HepG2 (cell line): Measurements from ENCODE around the gene CADM2.

Experiments
- BRF2 ChIP-seq: sonication (generic); formaldehyde crosslinking; IDR thresholded peaks from 2 replicates; pipeline ENCODE4 v1.8.1; 2022; ENCODE audit warnings: mild to moderate bottlenecking, missing genetic modification reagents
- CTCF ChIP-seq: sonication (generic); formaldehyde crosslinking; IDR thresholded peaks from 2 replicates; pipeline ENCODE4 v1.5.0; 2020; ENCODE audit warnings: mild to moderate bottlenecking, missing genetic modification reagents, moderate library complexity
- MAZ ChIP-seq, 2 experiments: sonication (generic) in 1 of 2; formaldehyde crosslinking in 1 of 2; IDR thresholded peaks; 2 replicates each; pipeline versions ENCODE4 v1.5.0 to v1.6.1; 2012 to 2020; ENCODE audit warnings: low read depth in 2 of 2, mild to moderate bottlenecking in 2 of 2, borderline replicate concordance in 1 of 2, improper control_type of control experiment in 1 of 2, low read length in 1 of 2, missing genetic modification reagents in 1 of 2, moderate library complexity in 1 of 2
- PPARG ChIP-seq: conservative IDR thresholded peaks from 2 replicates; pipeline ENCODE4 v1.6.1; 2016; ENCODE audit warnings: missing biosample characterization, missing genetic modification reagents
- USF2 ChIP-seq, 2 experiments: sonication (generic) in 1 of 2; formaldehyde crosslinking in 1 of 2; IDR thresholded peaks; 2 replicates each; pipeline versions ENCODE4 v1.5.1 to v1.6.1; 2011 to 2020; ENCODE audit warnings: borderline replicate concordance in 1 of 2, low read depth in 1 of 2, low read length in 1 of 2, mild to moderate bottlenecking in 1 of 2, missing genetic modification reagents in 1 of 2, moderate library complexity in 1 of 2
- ZNF263 ChIP-seq: sonication (generic); formaldehyde crosslinking; IDR thresholded peaks from 2 replicates; pipeline ENCODE4 v1.4.0; 2020; ENCODE audit warnings: missing genetic modification reagents
- ZNF282 ChIP-seq: fragments of 450-650 bp; IDR thresholded peaks from 2 replicates; pipeline ENCODE4 v1.6.1; 2018; ENCODE audit not compliant: partially characterized antibody
- ZNF430 ChIP-seq: sonication (generic); formaldehyde crosslinking; IDR thresholded peaks from 2 replicates; pipeline ENCODE4 v1.9.0; 2021; ENCODE audit warnings: mild to moderate bottlenecking, missing genetic modification reagents
- ZNF768 ChIP-seq: sonication (generic); formaldehyde crosslinking; IDR thresholded peaks from 2 replicates; pipeline ENCODE4 v1.4.0; 2020; ENCODE audit warnings: missing genetic modification reagents
- ZNF839 ChIP-seq: sonication (generic); formaldehyde crosslinking; IDR thresholded peaks from 2 replicates; pipeline ENCODE4 v1.4.0; 2020; ENCODE audit warnings: missing genetic modification reagents, mild to moderate bottlenecking, borderline replicate concordance

- TF ChIP-seq ZNF263 (CRISPR knock-in tag) (no peak), CTCF (CRISPR knock-in tag) (no peak), ZNF282 (no peak), MAZ (IDR thresholded peaks at IDR 0.05; ENCODE audit: borderline replicate concordance, low read depth, low read length) (no peak), MAZ (CRISPR knock-in tag; IDR thresholded peaks at IDR 0.05; ENCODE audit: low read depth) (no peak), ZNF430 (CRISPR knock-in tag) (no peak), PPARG (no peak), ZNF768 (no peak), ZNF839 (CRISPR knock-in tag) (no peak), BRF2 (no peak), USF2 (IDR thresholded peaks at IDR 0.05; ENCODE audit: low read depth, low read length) (no peak), USF2 (CRISPR knock-in tag; IDR thresholded peaks at IDR 0.05; ENCODE audit: borderline replicate concordance) (no peak)
These were observed 82.8 kb downstream of the CADM2 start for GRCh38 chr3:85041562-85042055.
